GM19324 (cell line): ENCODE results near the gene PDLIM1.

Source experiments
- ATAC-seq: cut with Tn5 transposase; IDR thresholded peaks from one replicate; pipeline ENCODE4 v1.9.1; 2021; ENCODE audit warnings: mild to moderate bottlenecking, moderate library complexity; ENCODE audit not compliant: unreplicated experiment, low FRiP score

The PDLIM1 gene

DNA sequence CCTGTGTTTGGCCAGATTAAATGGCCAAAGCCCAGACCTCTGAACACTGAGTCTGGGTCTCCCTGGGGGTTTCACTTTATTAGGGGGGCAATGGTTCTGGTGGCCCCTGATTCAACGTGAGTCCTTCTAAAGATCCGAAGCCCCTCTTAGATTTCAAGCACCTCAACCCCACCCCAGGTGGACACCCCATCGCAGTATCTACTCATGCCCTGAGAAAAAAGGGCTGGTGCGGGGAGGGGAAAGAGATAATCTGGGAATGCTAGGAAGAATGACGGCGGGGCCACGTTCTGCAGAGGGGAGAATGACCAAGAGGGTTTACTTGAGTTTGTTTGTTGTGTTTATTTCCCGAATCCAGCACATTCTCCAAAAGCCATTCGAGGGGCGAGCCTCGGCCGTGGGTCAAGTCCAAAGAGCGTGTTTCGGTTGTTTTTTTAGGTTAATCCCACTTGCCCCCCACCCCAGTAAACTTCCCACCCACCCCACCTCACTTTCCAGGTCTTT is 832 bp downstream of the PDLIM1 start:
- no peak for ATAC-seq

DNA sequence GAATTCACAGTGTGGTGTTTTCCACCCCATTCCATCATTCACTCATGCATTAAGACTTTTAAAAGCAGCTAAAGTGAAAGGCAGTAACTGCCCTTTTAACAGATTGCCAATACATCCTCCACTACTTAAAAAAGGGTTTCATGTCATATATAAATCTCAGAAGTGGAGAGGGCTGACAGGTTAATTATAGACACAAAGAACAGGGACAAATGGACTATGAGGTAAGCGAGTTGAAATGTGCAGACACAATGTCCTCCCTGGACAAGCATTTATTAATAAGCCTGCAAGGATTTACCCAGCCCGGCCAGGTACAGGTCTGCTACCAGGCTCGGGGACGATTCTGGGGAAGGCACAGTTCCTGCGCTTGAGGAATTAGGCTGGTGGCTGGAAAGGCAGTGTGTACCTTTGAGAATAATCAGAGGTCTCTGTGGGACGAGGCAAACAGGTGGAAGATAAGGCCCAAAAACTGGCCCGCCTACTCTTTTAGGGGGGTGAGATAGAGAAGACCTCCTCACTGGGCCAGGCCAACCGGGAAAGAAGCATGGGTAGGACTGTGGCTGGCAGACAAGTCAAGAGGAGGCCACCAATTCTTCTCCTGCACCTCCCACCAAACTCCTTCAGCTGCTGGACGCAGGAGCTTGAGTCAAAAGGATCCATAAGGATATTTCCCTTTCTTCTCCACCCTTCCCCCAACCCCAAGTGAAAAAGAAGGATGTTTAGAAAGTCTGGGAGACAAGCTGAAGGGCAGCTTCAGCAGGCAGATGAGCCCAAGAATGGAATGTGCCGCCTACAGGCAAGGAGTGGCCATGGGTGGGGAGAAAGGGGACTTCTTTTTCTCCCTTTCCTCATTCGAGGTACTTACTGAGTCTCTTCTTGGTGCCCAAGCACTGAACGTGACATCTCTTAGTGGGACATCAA is 1.5 kb downstream of the PDLIM1 start:
- ATAC-seq, result no peak

DNA sequence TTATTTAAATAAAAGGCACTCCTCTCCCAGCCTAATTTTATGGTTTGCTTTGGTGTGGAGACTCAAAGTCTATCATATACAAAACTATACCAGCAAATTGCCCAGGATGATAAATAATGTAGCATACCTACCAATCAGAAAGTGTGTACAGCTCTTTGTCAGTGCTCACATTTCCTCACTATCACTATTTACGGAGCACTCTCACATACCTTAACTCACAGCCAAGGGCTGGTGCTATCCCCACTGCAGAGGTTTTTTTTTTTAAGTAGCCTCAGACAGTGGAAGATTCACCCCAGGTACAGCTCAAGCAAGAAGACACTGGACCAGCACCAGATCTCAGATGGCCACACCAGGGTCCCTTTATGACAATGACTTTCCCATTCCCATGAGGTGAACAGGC is 2.5 kb downstream of the PDLIM1 start:
- no peak for ATAC-seq

DNA sequence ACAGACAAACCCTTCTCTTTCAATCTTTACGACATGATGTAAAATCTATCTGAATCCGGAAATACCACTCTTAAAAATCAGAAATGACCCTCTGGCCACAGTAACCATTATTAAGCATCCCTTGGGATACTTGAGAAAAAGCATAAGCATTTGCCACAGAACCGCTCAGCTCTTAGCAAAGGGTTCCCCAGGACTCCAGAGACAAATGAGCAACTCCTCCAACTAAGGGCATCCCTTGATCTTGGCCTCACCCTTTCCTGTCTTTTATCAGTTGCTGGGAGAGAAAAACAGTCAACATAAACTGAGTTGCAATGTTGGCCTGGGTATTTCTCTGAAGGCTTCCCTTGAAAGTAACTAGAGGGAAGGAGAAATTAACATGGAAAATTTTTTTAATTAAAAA is 3.5 kb downstream of the PDLIM1 start:
- ATAC-seq, result no peak

DNA sequence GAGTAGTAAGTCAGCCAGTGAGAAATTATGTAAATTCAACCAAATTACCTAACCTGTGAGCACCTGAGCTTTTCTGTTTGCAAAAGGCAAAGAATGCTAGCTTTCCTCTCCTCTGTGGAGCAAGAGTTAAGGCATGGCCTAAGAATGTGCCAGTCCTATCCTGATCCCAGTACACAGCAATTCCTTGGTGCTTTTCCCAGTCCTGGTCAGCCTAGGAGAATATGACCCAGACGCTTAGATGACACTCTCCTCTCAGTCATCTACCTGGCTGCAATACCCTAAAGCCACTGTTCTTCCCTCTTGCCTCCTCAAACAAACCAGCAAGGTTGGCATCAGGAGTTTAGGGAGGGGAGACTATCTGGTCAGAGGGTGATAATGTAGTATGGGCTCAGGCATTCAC is 4.1 kb downstream of the PDLIM1 start:
- ATAC-seq, result no peak

DNA sequence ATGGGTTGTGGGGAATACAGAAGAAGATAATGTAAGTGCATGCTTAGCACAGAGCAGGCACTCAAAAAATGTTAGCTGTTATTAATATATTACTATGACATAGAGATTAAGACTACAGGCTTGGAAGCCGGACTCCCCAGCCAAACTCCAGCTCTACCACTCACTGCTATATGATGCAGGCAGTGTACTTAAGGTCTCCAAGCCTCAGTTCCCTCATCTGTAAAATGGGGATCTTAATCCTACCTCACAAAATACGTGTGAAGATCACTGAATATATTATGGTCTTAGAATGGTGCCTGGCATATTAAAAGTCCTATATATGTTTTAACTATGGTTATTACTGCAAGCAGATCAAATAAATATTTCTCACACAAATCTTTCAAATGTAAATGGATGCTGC is 5.2 kb downstream of the PDLIM1 start:
- no peak for ATAC-seq

DNA sequence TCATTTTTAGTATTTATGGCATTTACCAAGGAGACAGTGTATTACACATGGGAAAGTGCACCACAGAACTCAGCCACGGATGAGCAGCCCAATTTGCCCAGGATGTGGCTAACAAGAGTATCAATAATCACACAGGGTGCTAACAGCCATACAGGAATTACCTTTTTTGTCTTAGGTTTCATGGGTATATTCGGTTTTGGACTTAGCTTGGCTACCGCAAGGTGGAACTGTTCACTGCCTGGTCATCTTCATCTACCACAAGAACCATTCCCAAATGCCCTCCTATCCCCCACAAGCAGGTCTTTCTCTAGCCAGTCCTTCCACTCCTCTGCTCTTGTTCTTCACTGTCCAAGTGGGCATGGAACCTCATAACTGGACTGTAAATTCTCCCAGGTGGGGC is 6.0 kb downstream of the PDLIM1 start:
- no peak for ATAC-seq

GRCh38 chr10:95282107-95282506 is 8.7 kb downstream of the PDLIM1 start:
- no peak for ATAC-seq

GRCh38 chr10:95281206-95281605 is 9.6 kb downstream of the PDLIM1 start:
- ATAC-seq, result no peak

DNA sequence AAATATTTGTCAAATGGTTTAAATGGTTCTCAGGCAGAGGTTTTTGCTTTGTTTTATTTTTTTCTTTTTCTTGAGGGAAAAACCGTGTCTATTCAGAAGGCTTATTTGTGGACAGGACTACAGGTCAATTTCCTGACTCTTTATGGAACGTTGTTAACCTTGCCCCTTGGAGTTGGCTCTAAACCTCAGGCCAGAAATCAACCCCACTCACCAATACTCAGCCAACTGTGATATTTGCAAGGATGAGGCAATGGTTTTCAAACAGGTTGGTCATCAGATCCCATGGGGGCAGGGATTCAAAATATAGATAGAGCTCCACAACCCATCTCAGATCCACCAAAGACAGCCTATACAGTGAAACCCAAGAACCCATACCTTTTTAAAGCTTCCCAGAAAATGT is 10.2 kb downstream of the PDLIM1 start:
- ATAC-seq, result no peak

DNA sequence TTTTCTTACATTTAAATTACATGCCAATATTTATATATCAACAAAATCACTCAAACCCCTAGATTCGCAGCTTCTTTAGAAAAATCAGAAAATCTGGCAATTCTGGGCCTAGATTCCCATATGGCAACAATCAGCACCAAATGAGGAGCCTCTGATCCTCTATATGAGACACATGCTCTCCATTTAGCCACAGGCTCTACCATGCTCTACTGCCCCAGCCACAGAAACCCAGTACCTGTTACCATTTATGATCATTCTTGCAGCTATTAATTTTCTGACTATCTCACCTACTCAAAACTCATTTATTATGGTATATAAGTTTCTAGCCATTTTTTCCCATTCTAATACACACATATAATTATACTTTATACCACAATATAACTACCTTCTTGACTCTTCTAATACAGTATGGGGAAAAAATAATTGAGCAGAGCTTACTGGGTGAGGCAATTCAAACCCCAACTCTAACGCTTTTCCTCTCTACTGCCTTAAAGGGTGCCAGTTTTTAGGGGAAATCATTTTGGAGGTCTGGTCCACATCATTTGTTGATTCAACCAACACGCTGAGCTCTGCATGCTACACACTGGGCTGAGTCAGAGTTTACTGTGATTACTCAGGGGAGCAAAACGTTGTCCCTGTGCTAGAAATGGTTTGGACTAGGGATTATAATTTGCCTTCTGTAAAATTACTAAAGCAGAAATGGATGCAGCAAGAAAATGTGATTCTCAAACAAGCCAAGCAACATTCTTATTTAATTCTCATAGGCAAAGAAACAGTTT is 11.6 kb downstream of the PDLIM1 start:
- ATAC-seq, result no peak

GRCh38 chr10:95278061-95278988 is 12.5 kb downstream of the PDLIM1 start:
- ATAC-seq, result no peak

DNA sequence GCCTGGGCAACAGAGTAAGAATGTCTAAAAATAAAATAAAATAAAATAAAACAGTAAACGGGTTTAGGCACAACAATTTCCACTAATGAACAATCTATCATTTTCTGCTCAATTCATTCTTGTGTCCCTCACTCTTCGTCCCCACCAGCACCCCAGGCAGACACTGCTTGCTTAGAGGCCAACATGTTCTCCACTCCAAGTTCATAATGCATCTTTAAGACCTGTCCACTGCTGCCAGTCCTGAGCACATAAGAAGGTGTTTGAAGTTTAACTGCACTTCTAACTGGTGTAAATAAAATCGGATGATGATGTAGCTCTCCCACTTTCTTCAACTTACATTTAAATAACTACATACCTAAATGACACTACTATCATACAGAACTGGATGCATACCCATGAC is 13.2 kb downstream of the PDLIM1 start:
- ATAC-seq, result no peak

DNA sequence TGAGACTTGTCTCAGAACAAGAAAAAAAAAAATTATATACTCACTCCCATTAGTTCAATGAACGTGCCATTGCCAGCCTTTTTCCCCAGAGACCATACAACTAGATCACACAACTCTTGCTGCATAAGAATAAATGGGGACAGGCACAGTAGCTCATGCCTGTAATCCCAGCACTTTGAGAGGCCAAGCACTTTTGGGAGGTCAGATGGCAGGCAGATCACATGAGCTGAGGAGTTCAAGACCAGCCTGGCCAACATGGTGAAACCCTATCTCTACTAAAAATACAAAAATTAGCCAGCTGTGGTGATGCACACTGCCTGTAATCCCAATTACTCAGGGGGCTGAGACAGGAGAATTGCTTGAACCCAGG is 13.6 kb downstream of the PDLIM1 start:
- no peak for ATAC-seq

GRCh38 chr10:95276367-95277200 is 14.2 kb downstream of the PDLIM1 start:
- no peak for ATAC-seq

DNA sequence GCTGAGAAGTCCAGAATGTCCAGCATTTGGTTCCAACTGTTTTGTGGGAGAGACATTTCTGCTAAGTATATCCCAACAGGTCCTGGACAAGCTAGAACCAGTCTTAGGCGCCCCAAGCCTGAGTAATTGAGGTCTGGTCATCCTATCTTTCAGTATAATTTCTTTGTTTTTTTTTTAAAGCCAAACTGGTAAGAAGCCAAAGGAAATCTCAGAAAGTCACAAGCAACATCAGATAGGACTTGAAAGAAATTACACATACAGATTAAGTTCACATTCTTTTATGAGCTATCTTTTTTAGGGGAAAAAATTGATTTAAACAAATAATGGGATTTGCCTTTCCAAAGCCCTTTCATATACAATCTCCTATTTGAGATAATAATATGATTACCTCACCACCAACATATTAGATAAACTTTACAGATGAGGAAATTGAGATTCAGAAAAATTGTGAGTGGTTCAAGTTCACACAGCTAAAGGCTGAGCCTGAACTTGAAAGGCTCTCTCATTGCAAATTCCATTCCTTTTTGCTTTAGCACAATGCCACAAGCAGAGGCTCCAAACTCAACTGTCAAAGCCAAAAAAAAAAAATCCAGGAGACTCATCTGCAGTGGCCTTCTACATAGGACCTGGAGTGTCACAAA is 15.0 kb downstream of the PDLIM1 start:
- ATAC-seq, result no peak

DNA sequence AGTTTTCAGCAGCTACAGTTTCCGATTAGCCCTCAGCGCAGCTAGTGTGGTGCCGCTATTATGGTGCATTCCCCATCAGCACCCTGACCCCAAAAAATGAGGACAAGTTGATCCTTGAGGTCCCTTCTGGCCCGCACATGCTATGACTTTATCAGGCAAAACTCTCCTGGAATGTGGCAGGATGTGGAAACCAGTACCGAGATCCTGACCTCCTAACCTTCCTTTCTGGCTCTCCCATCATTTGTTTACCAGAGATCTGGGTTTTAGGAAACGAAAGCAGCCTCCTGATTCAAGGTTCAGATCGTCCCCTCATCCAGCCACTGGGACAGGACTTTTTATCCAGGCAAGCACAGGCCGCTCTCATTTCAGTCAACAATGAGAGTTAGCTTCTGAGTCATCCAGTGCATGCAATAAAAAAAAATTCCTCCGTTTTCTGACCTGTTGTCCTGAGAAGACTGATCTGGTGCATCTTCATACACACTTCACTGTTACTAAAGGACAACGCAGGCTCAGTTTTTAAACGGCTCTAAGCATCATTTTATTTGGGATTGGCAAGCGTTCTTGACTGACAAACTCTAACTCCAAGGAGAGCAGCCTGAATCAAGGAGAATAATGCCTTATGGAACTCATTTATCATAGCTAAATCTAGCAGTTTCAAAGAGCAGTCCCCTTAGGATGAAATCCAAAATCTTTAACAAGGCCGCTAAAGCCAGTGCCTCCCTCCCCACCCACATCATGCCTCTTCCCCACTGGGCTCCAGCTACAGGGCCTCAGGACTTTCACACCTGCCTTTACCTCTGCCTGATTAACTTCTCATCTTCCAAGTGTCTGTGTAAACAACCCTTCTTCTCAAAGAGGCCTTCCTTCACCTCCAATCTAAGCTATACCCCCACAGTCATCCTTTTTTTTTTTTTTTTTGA is 17.1 kb downstream of the PDLIM1 start:
- no peak for ATAC-seq

- ATAC-seq, result no peak
These were observed 22.4 kb downstream of the PDLIM1 start for GRCh38 chr10:95268438-95268837.
